ENCODE data around the gene TTC7B. TPM values are rescaled to one million over a fixed set of nuclear protein-coding genes. Genes with fewer than 3 reads are reported as not detected.

TTC7B gene
- total and polyA plus RNA-seq, 2 donors (not counting 3 experiments of a cell fraction or from before 2014, with no cell fraction given): 46.8 to 76.5 TPM

DNA sequence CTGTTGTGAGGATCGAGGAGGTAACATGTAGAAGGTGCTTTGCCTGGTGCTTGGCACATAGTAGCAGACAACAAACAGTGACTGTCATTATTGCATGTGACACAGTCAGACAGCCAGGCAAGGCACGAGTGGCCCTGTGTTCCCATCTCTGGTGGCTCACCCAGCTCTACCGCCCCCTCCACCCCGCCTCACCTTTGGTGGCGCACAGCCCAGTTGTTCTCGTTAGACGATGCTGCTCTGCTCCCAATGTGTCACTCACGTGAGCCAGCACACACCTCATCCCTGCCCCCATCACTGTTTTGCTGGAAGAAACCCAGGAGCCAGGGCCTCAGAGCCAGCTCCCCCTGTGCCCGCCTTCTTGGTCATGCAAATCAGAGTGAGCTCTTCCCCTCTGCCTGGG lies 306.1 kb downstream of the TTC7B start:
- intact Hi-C loops (cut with micrococcal nuclease): no loop called here
- POLR2A ChIA-PET: no interaction called here
- FAIRE-seq (no peak), DNase-seq (ENCODE audit: low read depth, low spot score) (no peak)
- CTCF ChIA-PET: interaction anchor here (0.6 to 1.6 kb wide), 2 partner anchors 11 to 142 kb away, joined by 4 read pairs; no protein-coding TSS in a partner anchor
- no peak overlapping the region for H3K9ac ChIP-seq (replicated peaks; ENCODE audit: extremely low read depth, insufficient read depth, low read length)
- BruUV-seq (replicated peaks): no TSS peak
- no peak for TF ChIP-seq MAX (IDR thresholded peaks at IDR 0.05; ENCODE audit: insufficient read depth, insufficient read length)
- TF ChIP-seq MYC (IDR thresholded peaks at IDR 0.05; ENCODE audit: low read depth, low read length): no peak
- no peak for TF ChIP-seq FOS (IDR thresholded peaks at IDR 0.05; ENCODE audit: borderline replicate concordance, insufficient read depth, low read length)
- TF ChIP-seq GATA2 (IDR thresholded peaks at IDR 0.05; ENCODE audit: insufficient read depth, insufficient read length, low read depth, low read length): no peak
- TF ChIP-seq JUN (IDR thresholded peaks at IDR 0.05; ENCODE audit: borderline replicate concordance, insufficient read depth, insufficient read length, low read depth): no peak
- TF ChIP-seq EZH2 (IDR thresholded peaks at IDR 0.05; ENCODE audit: borderline replicate concordance, low read depth, low read length, severe bottlenecking): no peak
- TF ChIP-seq POLR2A (IDR thresholded peaks at IDR 0.05; ENCODE audit: low read depth, low read length): no peak
- no peak for TF ChIP-seq CTCF (IDR thresholded peaks at IDR 0.05; ENCODE audit: extremely low read depth in 1 of 2, insufficient read depth in 1 of 2, low read depth in 1 of 2, low read length in 2 of 2)
- no peak for TF ChIP-seq POLR2AphosphoS5 (IDR thresholded peaks at IDR 0.05; ENCODE audit: insufficient read depth, low read depth, low read length)
- H3K9me3 ChIP-seq (replicated peaks; ENCODE audit: control insufficient read depth, insufficient read depth, low read length): no peaks in the 10 kb centered on the region
- H3K36me3 ChIP-seq (ENCODE audit: control insufficient read depth in 2 of 2, extremely low read depth in 1 of 2, insufficient read depth in 2 of 2, low read length in 2 of 2): no peaks in the 10 kb centered on the region
- H4K20me1 ChIP-seq (replicated peaks; ENCODE audit: control insufficient read depth, extremely low read depth, insufficient read depth, low read length): no peaks in the 10 kb centered on the region
- no peaks in the 10 kb centered on the region for H3K9me1 ChIP-seq (replicated peaks; ENCODE audit: control insufficient read depth, extremely low read depth, insufficient read depth, low read length)
- H3K27ac ChIP-seq (ENCODE audit: insufficient read depth, low read depth, low read length): no peak overlapping the region
- H3K27me3 ChIP-seq (ENCODE audit: control insufficient read depth in 2 of 2, insufficient read depth in 2 of 2, low read length in 2 of 2): peaks cover 0 to 2% of the 10 kb centered on the region in 2 experiments
- dilution Hi-C loops (cut with MboI; ENCODE audit: extremely low pct_ligation_motif_present, low sequenced_read_pairs): no loop called here
- H3K4me2 ChIP-seq (ENCODE audit: insufficient read depth, low read length): no peak overlapping the region
- H3K4me3 ChIP-seq (replicated peaks in 1 of 3; ENCODE audit: insufficient read depth in 1 of 3, low read depth in 1 of 3, low read length in 3 of 3): no peak overlapping the region
- H2AFZ ChIP-seq (ENCODE audit: low read depth, low read length): no peak overlapping the region
- H3K79me2 ChIP-seq (ENCODE audit: control insufficient read depth, insufficient read depth, low read length): no peaks in the 10 kb centered on the region
- no peaks in the 10 kb centered on the region for H3K4me1 ChIP-seq (ENCODE audit: control insufficient read depth, extremely low read depth, insufficient read depth, low read length)

All from endothelial cell of umbilical vein (primary cell).